ENCODE data around the gene CMTR1.

- TF ChIP-seq CTCF (IDR thresholded peaks at IDR 0.05) (no peak), EP300 (IDR thresholded peaks at IDR 0.05; ENCODE audit: borderline replicate concordance in 1 of 2, low read depth in 1 of 2, low read length in 1 of 2) (no peak), REST (IDR thresholded peaks at IDR 0.05; ENCODE audit: low read depth, low read length) (no peak), CHD2 (IDR thresholded peaks at IDR 0.05; ENCODE audit: low read length, partially characterized antibody) (no peak), POLR2AphosphoS5 (IDR thresholded peaks at IDR 0.05; ENCODE audit: low read depth, low read length) (no peak), RCOR1 (IDR thresholded peaks at IDR 0.05; ENCODE audit: low read length) (no peak), JUND (IDR thresholded peaks at IDR 0.05) (no peak), YY1 (IDR thresholded peaks at IDR 0.05; ENCODE audit: low read depth) (no peak), ELF1 (IDR thresholded peaks at IDR 0.05) (no peak), SIN3A (IDR thresholded peaks at IDR 0.05; ENCODE audit: borderline replicate concordance, low read depth, low read length) (no peak), SMC3 (IDR thresholded peaks at IDR 0.05; ENCODE audit: low read depth, low read length) (no peak), RXRA (IDR thresholded peaks at IDR 0.05; ENCODE audit: borderline replicate concordance, low read depth) (no peak)
These were observed 41.9 kb upstream of the CMTR1 start for GRCh38 chr6:37391120-37391519.

Measured in SK-N-SH (cell line).